Tibial nerve (tissue), 4 donors: ENCODE results near the gene TM9SF2. TPM values are rescaled to one million over a fixed set of nuclear protein-coding genes. Genes with fewer than 3 reads are reported as not detected.

Source experiments
- DNase-seq, 2 donors: peaks; one replicate each; pipeline ENCODE4 v3.0.0-alpha.2; 2019; ENCODE audit warnings: low spot score in 2 of 2
- H3K27ac ChIP-seq, 4 donors: fragments of 200-600 bp; sonication (generic) in 3 of 4; one replicate each; pipeline ENCODE4 v1.5.1; 2017 to 2019; ENCODE audit warnings: mild to moderate bottlenecking in 1 of 4
- H3K27me3 ChIP-seq, 2 donors: fragments of 200-600 bp; sonication (generic) in 1 of 2; one replicate each; pipeline versions ENCODE4 v1.5.1 to v1.6.0; 2017 to 2019
- H3K36me3 ChIP-seq, 3 donors: fragments of 200-600 bp; sonication (generic); one replicate each; pipeline ENCODE4 v1.5.1; 2018 to 2019
- H3K4me1 ChIP-seq, 4 donors: fragments of 200-600 bp; sonication (generic) in 3 of 4; one replicate each; pipeline ENCODE4 v1.5.1; 2017 to 2019
- H3K4me3 ChIP-seq, 4 donors: fragments of 200-600 bp; sonication (generic) in 3 of 4; one replicate each; pipeline ENCODE4 v1.5.1; 2017 to 2019; ENCODE audit warnings: mild to moderate bottlenecking in 1 of 4, moderate library complexity in 1 of 4
- H3K9me3 ChIP-seq, 4 donors: fragments of 200-600 bp; sonication (generic) in 3 of 4; one replicate each; pipeline ENCODE4 v1.5.1; 2017 to 2019
- EP300 ChIP-seq, 2 donors: sonication (generic); formaldehyde crosslinking; IDR thresholded peaks; one replicate each; pipeline ENCODE4 v1.6.1; 2017; ENCODE audit warnings: antibody characterized with exemption in 2 of 2, mild to moderate bottlenecking in 1 of 2
- POLR2A ChIP-seq, 2 donors: fragments of 450-650 bp; IDR thresholded peaks; one replicate each; pipeline ENCODE4 v1.6.1; 2017; ENCODE audit warnings: antibody characterized with exemption in 2 of 2, mild to moderate bottlenecking in 2 of 2, moderate library complexity in 2 of 2
- WGBS, 2 donors: methylation state at CpG; one replicate each; pipeline ENCODE4 v1.1.5; 2018; 5-methylcytosine and 5-hydroxymethylcytosine counted together
- total RNA-seq, 4 donors: library from RNA; depleted of rRNA; stranded (reverse); fragments of >200 nt; gene quantifications; one replicate each; pipeline ENCODE4 v1.1.0, GENCODE V29; 2016
- TF ChIP-seq, protein P1 (sequence below), 5 experiments: fragments of 200-600 bp in 3 of 5; fragments of 450-650 bp in 2 of 5; sonication (generic) in 3 of 5; IDR thresholded peaks; one replicate each; pipeline ENCODE4 v1.5.1; 2016 to 2019; ENCODE audit warnings: antibody characterized with exemption in 5 of 5, mild to moderate bottlenecking in 3 of 5, moderate library complexity in 2 of 5

The TM9SF2 gene
- total RNA-seq, 4 donors from 2014 or later, result 67.8 to 110 (median 82.7) TPM

DNA sequence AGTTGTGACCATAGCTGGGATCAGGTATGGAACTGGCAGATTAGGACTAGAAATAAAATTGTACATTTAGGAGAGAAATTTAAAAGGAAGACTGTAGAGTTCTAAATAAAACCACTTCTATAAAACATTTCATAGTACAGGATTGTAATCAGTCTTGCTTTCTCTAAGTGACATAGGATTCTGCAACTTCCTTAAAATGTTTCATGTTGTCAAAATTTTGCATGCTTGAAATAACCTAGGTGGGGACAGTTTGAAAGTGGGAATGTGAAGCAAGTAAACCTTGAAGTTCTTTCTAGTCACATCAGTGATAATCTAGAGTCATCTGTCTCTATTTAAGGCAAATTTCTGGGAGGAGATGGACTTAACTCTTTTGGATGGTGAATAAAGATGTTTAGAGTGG is 6.7 kb downstream of the TM9SF2 start:
- H3K27me3 ChIP-seq, result no peaks in the 10 kb centered on the region

DNA sequence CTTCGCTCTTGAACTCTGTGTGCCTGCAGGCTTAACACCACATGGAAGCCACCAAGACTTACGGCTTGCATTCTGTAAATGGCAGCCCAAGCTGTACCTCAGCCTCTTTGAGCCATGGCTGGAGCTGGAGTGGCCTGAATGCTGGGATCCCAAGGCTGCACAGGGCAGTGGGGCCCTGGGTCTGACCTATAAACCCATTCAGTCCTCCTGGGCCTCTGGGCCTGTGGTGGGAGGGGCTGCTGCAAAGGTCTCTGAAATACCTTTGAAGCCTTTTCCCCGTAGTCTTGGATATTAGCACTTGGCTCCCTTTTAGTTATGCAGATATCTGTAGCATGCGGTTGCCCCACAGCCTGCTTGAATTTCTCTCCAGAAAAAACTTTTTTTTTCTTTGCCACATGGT is 8.2 kb downstream of the TM9SF2 start:
- H3K9me3 ChIP-seq, result peaks cover 0 to 8% (median 0%) of the 10 kb centered on the region in 4 donors
- WGBS, 2 donors, result 99 to 100% methylated on average over 4 of the region's 4 CpGs

More for the DNA sequence above, 6.7 kb downstream of the TM9SF2 start:
- Histone ChIP-seq H3K4me1 (peaks cover 0 to 68% (median 22%) of the 10 kb centered on the region in 4 donors), H3K4me3 (no peak overlapping the region), H3K27ac (no peak overlapping the region), H3K36me3 (peaks cover 0 to 21% (median 0%) of the 10 kb centered on the region in 3 donors), H3K9me3 (peaks cover 0 to 8% (median 0%) of the 10 kb centered on the region in 4 donors)
- TF ChIP-seq, protein P1, sequence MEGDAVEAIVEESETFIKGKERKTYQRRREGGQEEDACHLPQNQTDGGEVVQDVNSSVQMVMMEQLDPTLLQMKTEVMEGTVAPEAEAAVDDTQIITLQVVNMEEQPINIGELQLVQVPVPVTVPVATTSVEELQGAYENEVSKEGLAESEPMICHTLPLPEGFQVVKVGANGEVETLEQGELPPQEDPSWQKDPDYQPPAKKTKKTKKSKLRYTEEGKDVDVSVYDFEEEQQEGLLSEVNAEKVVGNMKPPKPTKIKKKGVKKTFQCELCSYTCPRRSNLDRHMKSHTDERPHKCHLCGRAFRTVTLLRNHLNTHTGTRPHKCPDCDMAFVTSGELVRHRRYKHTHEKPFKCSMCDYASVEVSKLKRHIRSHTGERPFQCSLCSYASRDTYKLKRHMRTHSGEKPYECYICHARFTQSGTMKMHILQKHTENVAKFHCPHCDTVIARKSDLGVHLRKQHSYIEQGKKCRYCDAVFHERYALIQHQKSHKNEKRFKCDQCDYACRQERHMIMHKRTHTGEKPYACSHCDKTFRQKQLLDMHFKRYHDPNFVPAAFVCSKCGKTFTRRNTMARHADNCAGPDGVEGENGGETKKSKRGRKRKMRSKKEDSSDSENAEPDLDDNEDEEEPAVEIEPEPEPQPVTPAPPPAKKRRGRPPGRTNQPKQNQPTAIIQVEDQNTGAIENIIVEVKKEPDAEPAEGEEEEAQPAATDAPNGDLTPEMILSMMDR (IDR thresholded peaks at IDR 0.05), result no peak
- no peak for TF ChIP-seq EP300 (IDR thresholded peaks at IDR 0.05)
- no peak for TF ChIP-seq POLR2A (IDR thresholded peaks at IDR 0.05)
- DNase-seq, result no peak

DNA sequence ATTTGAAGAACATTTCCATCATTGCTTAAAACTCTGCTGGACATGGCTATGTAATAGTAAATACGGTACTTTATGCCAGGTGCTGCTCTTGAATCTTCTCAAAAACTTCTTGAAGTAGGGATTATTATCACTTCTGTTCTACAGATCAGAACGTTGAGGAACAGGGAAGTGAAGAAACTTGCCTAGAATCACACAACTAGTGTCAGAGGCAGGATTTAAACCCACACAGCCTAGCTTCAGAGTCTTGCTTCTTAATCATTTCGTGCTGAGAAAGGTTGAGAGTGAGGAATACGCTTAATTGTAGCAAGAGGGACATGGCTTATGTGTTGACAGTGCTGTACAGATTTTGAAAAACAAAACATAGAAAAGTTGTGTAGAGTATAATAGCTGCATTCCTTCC is 13.5 kb downstream of the TM9SF2 start:
- no peak for DNase-seq
- Histone ChIP-seq H3K4me1 (peaks cover 0 to 38% (median 6%) of the 10 kb centered on the region in 4 donors), H3K9me3 (peaks cover 0 to under 1% (median 0%) of the 10 kb centered on the region in 4 donors), H3K36me3 (peaks cover 0 to 12% (median 0%) of the 10 kb centered on the region in 3 donors), H3K27ac (no peak overlapping the region), H3K27me3 (no peaks in the 10 kb centered on the region), H3K4me3 (no peak overlapping the region)
- TF ChIP-seq, protein P1 (IDR thresholded peaks at IDR 0.05), result no peak
- TF ChIP-seq EP300 (IDR thresholded peaks at IDR 0.05) (no peak), POLR2A (IDR thresholded peaks at IDR 0.05) (no peak)
- WGBS, 2 donors, result 89 to 91% methylated on average over 4 of the region's 4 CpGs

More for the DNA sequence above, 8.2 kb downstream of the TM9SF2 start:
- no peak overlapping the region for H3K27ac ChIP-seq
- peaks cover 0 to 21% (median 0%) of the 10 kb centered on the region in 3 donors for H3K36me3 ChIP-seq
- H3K4me1 ChIP-seq, result peaks cover 0 to 64% (median 16%) of the 10 kb centered on the region in 4 donors
- no peak for DNase-seq
- no peaks in the 10 kb centered on the region for H3K27me3 ChIP-seq
- no peak for TF ChIP-seq EP300 (IDR thresholded peaks at IDR 0.05)
- no peak for TF ChIP-seq POLR2A (IDR thresholded peaks at IDR 0.05)
- TF ChIP-seq, protein P1 (IDR thresholded peaks at IDR 0.05), result no peak
- H3K4me3 ChIP-seq, result no peak overlapping the region

DNA sequence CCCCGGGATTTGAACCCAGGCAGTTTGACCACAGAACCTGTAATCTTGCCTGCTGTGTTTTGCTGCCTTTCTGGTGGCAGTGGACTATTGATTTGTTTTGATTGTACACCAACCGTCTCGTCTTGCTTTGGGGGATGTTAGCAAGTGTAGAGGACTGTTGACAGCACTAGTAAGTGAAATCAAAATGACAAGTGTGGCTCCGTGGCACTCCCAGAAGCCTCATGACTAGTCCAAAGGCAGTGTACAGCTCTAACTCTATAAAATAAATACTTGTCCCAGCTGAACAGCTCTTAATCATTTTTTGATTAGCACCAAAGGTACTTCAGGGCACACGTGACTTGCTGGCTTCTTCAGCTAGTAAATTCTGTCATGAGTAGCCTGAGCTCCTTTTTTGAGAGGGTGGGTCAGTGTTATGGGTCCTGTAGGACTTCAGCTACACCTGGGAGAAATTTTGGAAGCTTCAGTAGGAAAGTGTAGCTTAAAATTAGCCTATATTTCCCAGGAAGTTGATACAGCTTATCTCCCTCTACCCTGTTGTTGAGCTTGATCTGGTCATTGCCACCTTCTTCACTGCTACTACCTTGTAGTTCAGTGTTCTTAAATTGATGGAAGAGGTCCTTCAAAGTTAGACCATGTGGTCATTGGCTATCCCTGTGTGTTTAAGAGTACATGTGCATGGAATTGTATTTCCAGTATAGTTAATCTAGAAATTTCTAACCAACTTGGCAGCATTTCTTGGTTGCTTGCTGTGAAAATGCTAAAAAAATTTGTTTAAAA is 15.1 kb downstream of the TM9SF2 start:
- Histone ChIP-seq H3K9me3 (no peaks in the 10 kb centered on the region), H3K27me3 (no peaks in the 10 kb centered on the region), H3K4me1 (peaks cover 0 to 38% (median 6%) of the 10 kb centered on the region in 4 donors), H3K36me3 (peaks cover 0 to 20% (median 6%) of the 10 kb centered on the region in 3 donors), H3K27ac (no peak overlapping the region), H3K4me3 (no peak overlapping the region)
- no peak for DNase-seq
- no peak for TF ChIP-seq EP300 (IDR thresholded peaks at IDR 0.05)
- TF ChIP-seq POLR2A (IDR thresholded peaks at IDR 0.05), result no peak
- TF ChIP-seq, protein P1 (IDR thresholded peaks at IDR 0.05), result no peak
- WGBS, 2 donors, result 83 to 90% methylated on average over 5 of the region's 5 CpGs

DNA sequence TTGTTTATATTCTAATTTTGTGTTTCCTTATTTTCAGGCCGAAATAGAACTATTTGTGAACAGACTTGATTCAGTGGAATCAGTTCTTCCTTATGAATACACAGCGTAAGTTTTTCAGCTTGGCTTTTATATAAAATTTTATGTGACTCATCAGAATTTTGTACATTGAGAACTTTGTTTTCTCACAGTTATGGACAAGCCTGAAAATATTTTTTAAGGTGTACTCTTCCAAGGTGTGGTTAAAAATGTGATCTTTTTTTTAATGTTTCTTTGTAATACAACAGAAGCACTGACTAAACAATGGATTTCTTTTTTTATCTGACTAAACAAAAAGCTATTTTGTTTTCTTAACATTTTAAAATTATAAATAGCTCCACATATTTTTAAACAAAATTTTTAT is 16.3 kb downstream of the TM9SF2 start:
- no peaks in the 10 kb centered on the region for H3K27me3 ChIP-seq
- WGBS, 2 donors, result 38 to 51% methylated on average over 2 of the region's 2 CpGs
- DNase-seq, result no peak
- H3K4me3 ChIP-seq, result no peak overlapping the region
- H3K9me3 ChIP-seq, result no peaks in the 10 kb centered on the region
- peaks cover 0 to 25% (median 6%) of the 10 kb centered on the region in 4 donors for H3K4me1 ChIP-seq
- H3K27ac ChIP-seq, result peak overlapping the region in 1 of 4 donors; percentile 32
- H3K36me3 ChIP-seq, result peaks cover 0 to 32% (median 14%) of the 10 kb centered on the region in 3 donors
- TF ChIP-seq, protein P1 (IDR thresholded peaks at IDR 0.05), result no peak
- TF ChIP-seq POLR2A (IDR thresholded peaks at IDR 0.05) (no peak), EP300 (IDR thresholded peaks at IDR 0.05) (no peak)
